GM18861 (cell line): Measurements from ENCODE around the gene RAD50.

Source experiments
- ATAC-seq: cut with Tn5 transposase; IDR thresholded peaks from one replicate; pipeline ENCODE4 v1.9.1; 2021; ENCODE audit not compliant: unreplicated experiment

Gene RAD50

DNA sequence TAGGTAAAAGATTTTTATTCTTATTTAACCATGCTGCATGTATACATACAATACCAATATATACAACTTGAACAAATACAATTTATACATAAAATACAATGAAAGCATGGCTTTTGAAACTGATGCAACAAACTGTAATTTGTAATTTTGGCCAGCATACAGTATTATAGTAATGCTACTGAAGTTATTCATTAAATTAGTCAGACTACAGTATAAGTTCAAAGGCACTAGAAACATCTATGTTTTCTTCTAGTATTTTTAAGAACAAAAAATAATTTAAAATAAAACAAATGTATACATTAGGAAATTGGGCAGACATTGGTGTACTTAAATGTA lies 135.8 kb downstream of the RAD50 start:
- no peak for ATAC-seq
